Measurements from ENCODE around the gene CRYBA2.

CRYBA2 gene

GRCh38 chr2:218993345-218994315 is at the start of gene CRYBA2:
Gene CRYBA2 (minus strand): TSS chr2:218993422. CDS start chr2:218993176, 246 bp downstream.
- no peak for DNase-seq

- DNase-seq = no peak
Measured at GRCh38 chr2:219042750-219043149, 49.5 kb upstream of the CRYBA2 start.

GRCh38 chr2:219042157-219042556 is 48.9 kb upstream of the CRYBA2 start:
- DNase-seq = no peak

GRCh38 chr2:219041252-219041651 is 48.0 kb upstream of the CRYBA2 start, which contains the start of gene CFAP65:
Gene CFAP65 (minus strand): TSS chr2:219041516. CDS start chr2:219039048, 2,468 bp downstream.
- DNase-seq = no peak

GRCh38 chr2:219038600-219038999 is 45.4 kb upstream of the CRYBA2 start:
- no peak for DNase-seq

- DNase-seq = no peak
Measured at GRCh38 chr2:219037783-219038499, 44.7 kb upstream of the CRYBA2 start.

- no peak for DNase-seq
Measured at GRCh38 chr2:219035942-219036341, 42.7 kb upstream of the CRYBA2 start.

- DNase-seq = no peak
Measured at GRCh38 chr2:219034823-219035222, 41.6 kb upstream of the CRYBA2 start.

- no peak for DNase-seq
Measured at GRCh38 chr2:219032051-219032745, 39.0 kb upstream of the CRYBA2 start.

GRCh38 chr2:219031005-219031738 is 38.0 kb upstream of the CRYBA2 start:
- no peak for DNase-seq

GRCh38 chr2:219030177-219030940 is 37.1 kb upstream of the CRYBA2 start:
- no peak for DNase-seq

GRCh38 chr2:219029829-219030165 is 36.6 kb upstream of the CRYBA2 start:
- DNase-seq = peak; percentile 42

- DNase-seq = no peak
Measured at GRCh38 chr2:219028996-219029828, 36.0 kb upstream of the CRYBA2 start.

GRCh38 chr2:219028141-219028540 is 34.9 kb upstream of the CRYBA2 start:
- no peak for DNase-seq

- no peak for DNase-seq
Measured at GRCh38 chr2:219027511-219028055, 34.4 kb upstream of the CRYBA2 start.

- DNase-seq = no peak
Measured at GRCh38 chr2:219026946-219027345, 33.7 kb upstream of the CRYBA2 start.

GRCh38 chr2:219025637-219026585 is 32.7 kb upstream of the CRYBA2 start:
- no peak for DNase-seq

- no peak for DNase-seq
Measured at GRCh38 chr2:219024059-219024458, 30.8 kb upstream of the CRYBA2 start.

GRCh38 chr2:219023045-219023605 is 29.9 kb upstream of the CRYBA2 start:
- no peak for DNase-seq

Data from MV-4-11 (cell line).